ENCODE results near the gene MPEG1.

The MPEG1 gene

GRCh38 chr11:59216641-59217564, 4.2 kb upstream of the MPEG1 start:
- no peak for DNase-seq

- no peak for DNase-seq
Observed at GRCh38 chr11:59214141-59214893, 1.6 kb upstream of the MPEG1 start.

GRCh38 chr11:59212222-59212621, 505 bp downstream of the MPEG1 start:
- no peak for DNase-seq

GRCh38 chr11:59208956-59209355, 3.8 kb downstream of the MPEG1 start:
- DNase-seq, result no peak

- DNase-seq, result peak; percentile 50
Observed at GRCh38 chr11:59207988-59208451, 4.7 kb downstream of the MPEG1 start.

- DNase-seq, result peak; percentile 23
Observed at GRCh38 chr11:59206635-59207034, 6.1 kb downstream of the MPEG1 start.

GRCh38 chr11:59205648-59206047, 7.1 kb downstream of the MPEG1 start:
- no peak for DNase-seq

GRCh38 chr11:59204746-59205145, 8.0 kb downstream of the MPEG1 start:
- no peak for DNase-seq

GRCh38 chr11:59201353-59201752, 11.4 kb downstream of the MPEG1 start:
- no peak for DNase-seq

- DNase-seq, result no peak
Observed at GRCh38 chr11:59200423-59200746, 12.3 kb downstream of the MPEG1 start.

GRCh38 chr11:59199546-59200422, 12.9 kb downstream of the MPEG1 start:
- peak; percentile 5 for DNase-seq

- no peak for DNase-seq
Observed at GRCh38 chr11:59198726-59199125, 14.0 kb downstream of the MPEG1 start.

- DNase-seq, result peak; percentile 69
Observed at GRCh38 chr11:59197991-59198390, 14.7 kb downstream of the MPEG1 start.

GRCh38 chr11:59196777-59197176, 15.9 kb downstream of the MPEG1 start:
- no peak for DNase-seq

- peak; percentile 35 for DNase-seq
Observed at GRCh38 chr11:59195586-59195985, 17.1 kb downstream of the MPEG1 start.

- DNase-seq, result no peak
Observed at GRCh38 chr11:59193587-59194130, 19.1 kb downstream of the MPEG1 start.

GRCh38 chr11:59192446-59193020, 20.2 kb downstream of the MPEG1 start:
- DNase-seq, result no peak

- DNase-seq, result no peak
Observed at GRCh38 chr11:59191890-59192289, 20.8 kb downstream of the MPEG1 start.

GRCh38 chr11:59191095-59191494, 21.6 kb downstream of the MPEG1 start:
- no peak for DNase-seq

- no peak for DNase-seq
Observed at GRCh38 chr11:59189986-59190385, 22.7 kb downstream of the MPEG1 start.

- DNase-seq, result no peak
Observed at GRCh38 chr11:59188954-59189353, 23.8 kb downstream of the MPEG1 start.

- no peak for DNase-seq
Observed at GRCh38 chr11:59187587-59187986, 25.1 kb downstream of the MPEG1 start.

All from NCI-H1092 treated with DMSO at 0.1 percent for 48 hours (cell line).